BLaER1 treated with 17β-estradiol and CSF1 and Interleukin-3, amounts not matched to agents 10 nM and 100 nM (cell line): ENCODE measurements around the gene DNPEP.

ENCODE experiments used
- H3K27ac ChIP-seq, 11 experiments: shearing (Covaris generic); formaldehyde crosslinking; 2 replicates each; pipeline ENCODE4 v1.8.1; 2022
- H3K27me3 ChIP-seq, 11 experiments: shearing (Covaris generic); formaldehyde crosslinking; 2 replicates each; pipeline ENCODE4 v1.8.1; 2022
- H3K36me3 ChIP-seq, 11 experiments: shearing (Covaris generic); formaldehyde crosslinking; 2 replicates each; pipeline ENCODE4 v1.8.1; 2022
- H3K4me1 ChIP-seq, 10 experiments: shearing (Covaris generic); formaldehyde crosslinking; 2 replicates each; pipeline ENCODE4 v1.8.1; 2022
- H3K4me2 ChIP-seq, 11 experiments: shearing (Covaris generic); formaldehyde crosslinking; 2 replicates each; pipeline ENCODE4 v1.8.1; 2022
- H3K4me3 ChIP-seq, 10 experiments: shearing (Covaris generic); formaldehyde crosslinking; 2 replicates each; pipeline ENCODE4 v1.8.1; 2022
- H3K9ac ChIP-seq, 11 experiments: shearing (Covaris generic); formaldehyde crosslinking; 2 replicates each; pipeline ENCODE4 v1.8.1; 2022
- H3K9me3 ChIP-seq, 11 experiments: shearing (Covaris generic); formaldehyde crosslinking; replicated peaks in 1 of 11; 2 replicates each; pipeline ENCODE4 v1.8.1; 2022
- H4K20me1 ChIP-seq, 11 experiments: shearing (Covaris generic); formaldehyde crosslinking; 2 replicates each; pipeline ENCODE4 v1.8.1; 2022
- Cebpa-rat ChIP-seq, 11 experiments: shearing (Covaris generic); IDR thresholded peaks; 2 replicates each; pipeline ENCODE4 v1.8.1; 2022

The DNPEP gene

GRCh38 chr2:219405958-219406860 is 18.5 kb upstream of the DNPEP start:
- Histone ChIP-seq H3K27ac (no peak overlapping the region), H3K4me2 (no peak overlapping the region), H3K4me1 (peaks cover 0 to 24% (median 5%) of the 10 kb centered on the region in 10 experiments; a peak in 10 of 20 replicates), H3K9ac (no peak overlapping the region; a peak in 1 of 22 replicates), H3K9me3 (no peaks in the 10 kb centered on the region), H3K36me3 (no peaks in the 10 kb centered on the region), H3K27me3 (no peaks in the 10 kb centered on the region), H4K20me1 (no peaks in the 10 kb centered on the region), H3K4me3 (no peak overlapping the region)
- TF ChIP-seq Cebpa-rat (IDR thresholded peaks at IDR 0.05): no peak

GRCh38 chr2:219405451-219405850 is 17.7 kb upstream of the DNPEP start:
- Histone ChIP-seq H3K9ac (peak overlapping the region in 2 of 11 experiments; percentile 0 to 56; a peak in 2 of 22 replicates), H3K4me2 (no peak overlapping the region), H3K4me3 (no peak overlapping the region), H3K27me3 (no peaks in the 10 kb centered on the region), H3K9me3 (no peaks in the 10 kb centered on the region), H3K4me1 (peaks cover 5 to 31% (median 11%) of the 10 kb centered on the region in 10 experiments; a peak in 19 of 20 replicates), H3K36me3 (no peaks in the 10 kb centered on the region), H4K20me1 (no peaks in the 10 kb centered on the region), H3K27ac (no peak overlapping the region)
- TF ChIP-seq Cebpa-rat (IDR thresholded peaks at IDR 0.05): no peak

- Histone ChIP-seq H3K27ac (no peak overlapping the region), H4K20me1 (no peaks in the 10 kb centered on the region), H3K9ac (peak overlapping the region in 2 of 11 experiments; percentile 0 to 56; a peak in 2 of 22 replicates), H3K27me3 (no peaks in the 10 kb centered on the region), H3K4me1 (peaks cover 10 to 32% (median 15%) of the 10 kb centered on the region in 10 experiments; a peak in 19 of 20 replicates), H3K4me2 (no peak overlapping the region), H3K36me3 (no peaks in the 10 kb centered on the region), H3K4me3 (no peak overlapping the region), H3K9me3 (no peaks in the 10 kb centered on the region)
- TF ChIP-seq Cebpa-rat (IDR thresholded peaks at IDR 0.05): no peak
Measured at GRCh38 chr2:219404954-219405353, 17.2 kb upstream of the DNPEP start.

- Histone ChIP-seq H4K20me1 (no peaks in the 10 kb centered on the region), H3K4me2 (no peak overlapping the region), H3K9ac (no peak overlapping the region), H3K4me1 (peaks cover 16 to 34% (median 19%) of the 10 kb centered on the region in 10 experiments; a peak in 19 of 20 replicates), H3K4me3 (no peak overlapping the region), H3K27me3 (no peaks in the 10 kb centered on the region), H3K27ac (no peak overlapping the region), H3K36me3 (no peaks in the 10 kb centered on the region), H3K9me3 (no peaks in the 10 kb centered on the region)
- TF ChIP-seq Cebpa-rat (IDR thresholded peaks at IDR 0.05): no peak
Measured at GRCh38 chr2:219404291-219404910, 16.7 kb upstream of the DNPEP start.

- Histone ChIP-seq H3K27ac (no peak overlapping the region), H4K20me1 (no peaks in the 10 kb centered on the region), H3K4me3 (no peak overlapping the region), H3K4me2 (no peak overlapping the region), H3K27me3 (no peaks in the 10 kb centered on the region), H3K4me1 (peaks cover 21 to 40% (median 25%) of the 10 kb centered on the region in 10 experiments; a peak in 19 of 20 replicates), H3K36me3 (no peaks in the 10 kb centered on the region), H3K9me3 (no peaks in the 10 kb centered on the region), H3K9ac (no peak overlapping the region)
- TF ChIP-seq Cebpa-rat (IDR thresholded peaks at IDR 0.05): no peak
Measured at GRCh38 chr2:219403861-219404260, 16.1 kb upstream of the DNPEP start.

- Histone ChIP-seq H4K20me1 (no peaks in the 10 kb centered on the region), H3K36me3 (no peaks in the 10 kb centered on the region), H3K9me3 (no peaks in the 10 kb centered on the region), H3K4me2 (peak overlapping the region in 1 of 11 experiments; percentile 63; a peak in 1 of 22 replicates), H3K4me1 (peaks cover 28 to 50% (median 34%) of the 10 kb centered on the region in 10 experiments), H3K4me3 (no peak overlapping the region), H3K27ac (no peak overlapping the region; a peak in 1 of 22 replicates), H3K9ac (peak overlapping the region in 2 of 11 experiments; percentile 16 to 33; a peak in 1 of 22 replicates), H3K27me3 (no peaks in the 10 kb centered on the region)
- TF ChIP-seq Cebpa-rat (IDR thresholded peaks at IDR 0.05): no peak
Measured at GRCh38 chr2:219402665-219403515, 15.2 kb upstream of the DNPEP start.

- peaks cover 41 to 58% (median 46%) of the 10 kb centered on the region in 10 experiments for H3K4me1 ChIP-seq
- no peak overlapping the region for H3K9ac ChIP-seq
- H3K9me3 ChIP-seq: no peaks in the 10 kb centered on the region
- H3K36me3 ChIP-seq: no peaks in the 10 kb centered on the region
- H3K27ac ChIP-seq: no peak overlapping the region
- no peaks in the 10 kb centered on the region for H4K20me1 ChIP-seq
- no peak for TF ChIP-seq Cebpa-rat (IDR thresholded peaks at IDR 0.05)
- peak overlapping the region in 4 of 11 experiments; percentile 38 to 63 (median 40); a peak in 8 of 22 replicates for H3K4me2 ChIP-seq
- no peak overlapping the region for H3K4me3 ChIP-seq
- H3K27me3 ChIP-seq: no peaks in the 10 kb centered on the region
Measured at GRCh38 chr2:219401606-219402005, 13.9 kb upstream of the DNPEP start.

- Histone ChIP-seq H3K9me3 (no peaks in the 10 kb centered on the region), H3K4me1 (peaks cover 43 to 62% (median 52%) of the 10 kb centered on the region in 10 experiments), H3K4me2 (peak overlapping the region in 10 of 11 experiments; percentile 19 to 81 (median 46); a peak in 13 of 22 replicates), H3K27ac (peak overlapping the region in 1 of 11 experiments; percentile 16; a peak in 1 of 22 replicates), H3K4me3 (no peak overlapping the region), H3K9ac (peak overlapping the region in 1 of 11 experiments; percentile 7; a peak in 1 of 22 replicates), H4K20me1 (no peaks in the 10 kb centered on the region), H3K36me3 (no peaks in the 10 kb centered on the region), H3K27me3 (no peaks in the 10 kb centered on the region)
- no peak for TF ChIP-seq Cebpa-rat (IDR thresholded peaks at IDR 0.05)
Measured at GRCh38 chr2:219400562-219400961, 12.8 kb upstream of the DNPEP start.
